SK-N-SH treated with all-trans-retinoic acid at 6 μM for 48 hours (cell line): ENCODE results near the gene PPARA.

Experiments
- ATAC-seq: fragments of 200-7000 bp; cut with Tn5 transposase; 3 replicates; pipeline ENCODE4 v1.9.1; 2020; ENCODE audit warnings: mild to moderate bottlenecking, moderate library complexity
- BACH2 ChIP-seq: fragments of 250-450 bp; sonication (Bioruptor Pico); IDR thresholded peaks from 2 replicates; pipeline ENCODE4 v1.9.0; 2021; ENCODE audit warnings: mild to moderate bottlenecking, borderline replicate concordance
- CSDC2 ChIP-seq: fragments of 250-450 bp; sonication (Bioruptor Pico); IDR thresholded peaks from 2 replicates; pipeline ENCODE4 v1.5.0; 2020; ENCODE audit warnings: mild to moderate bottlenecking, moderate library complexity
- ESRRG ChIP-seq: fragments of 250-450 bp; sonication (Bioruptor Pico); IDR thresholded peaks from 2 replicates; pipeline ENCODE4 v1.6.1; 2021; ENCODE audit warnings: mild to moderate bottlenecking
- GLIS3 ChIP-seq: fragments of 250-450 bp; sonication (Bioruptor Pico); IDR thresholded peaks from 2 replicates; pipeline ENCODE4 v1.5.0; 2020; ENCODE audit warnings: mild to moderate bottlenecking, moderate library complexity
- OSR1 ChIP-seq: fragments of 250-450 bp; sonication (Bioruptor Pico); IDR thresholded peaks from 2 replicates; pipeline ENCODE4 v1.8.0; 2022; ENCODE audit warnings: moderate library complexity, mild to moderate bottlenecking, inconsistent platforms
- PPARA ChIP-seq: fragments of 250-450 bp; sonication (Bioruptor Pico); IDR thresholded peaks from 2 replicates; pipeline ENCODE4 v1.5.0; 2020; ENCODE audit warnings: mild to moderate bottlenecking, borderline replicate concordance
- RARB ChIP-seq: fragments of 250-450 bp; sonication (Bioruptor Pico); IDR thresholded peaks from 2 replicates; pipeline ENCODE4 v1.8.0; 2021; ENCODE audit warnings: mild to moderate bottlenecking, moderate library complexity
- TCF4 ChIP-seq: fragments of 250-450 bp; sonication (Bioruptor Pico); IDR thresholded peaks from 2 replicates; pipeline ENCODE4 v1.8.0; 2021; ENCODE audit warnings: mild to moderate bottlenecking, moderate library complexity, borderline replicate concordance
- TOX ChIP-seq: fragments of 250-450 bp; sonication (Bioruptor Pico); IDR thresholded peaks from 2 replicates; pipeline ENCODE4 v1.8.0; 2021; ENCODE audit warnings: mild to moderate bottlenecking, moderate library complexity, borderline replicate concordance
- ZC3H10 ChIP-seq: fragments of 250-450 bp; sonication (Bioruptor Pico); IDR thresholded peaks from 2 replicates; pipeline ENCODE4 v1.5.1; 2021; ENCODE audit warnings: mild to moderate bottlenecking, moderate library complexity
- ZFP3 ChIP-seq: fragments of 250-450 bp; sonication (Bioruptor Pico); IDR thresholded peaks from 2 replicates; pipeline ENCODE4 v1.5.0; 2020; ENCODE audit warnings: mild to moderate bottlenecking, moderate library complexity
- ZNF565 ChIP-seq: fragments of 450-650 bp; formaldehyde crosslinking; conservative IDR thresholded peaks from 2 replicates; pipeline ENCODE4 v1.5.0; 2020; ENCODE audit warnings: low read depth, mild to moderate bottlenecking, moderate library complexity
- ZNF70 ChIP-seq: fragments of 450-650 bp; formaldehyde crosslinking; IDR thresholded peaks from 2 replicates; pipeline ENCODE4 v1.5.0; 2020; ENCODE audit warnings: mild to moderate bottlenecking, moderate library complexity
- TF ChIP-seq, protein P1 (sequence below): fragments of 250-450 bp; sonication (Bioruptor Pico); IDR thresholded peaks from 2 replicates; pipeline ENCODE4 v1.5.1; 2020; ENCODE audit warnings: low read depth, mild to moderate bottlenecking, moderate library complexity
- TF ChIP-seq, protein P2 (sequence below): fragments of 250-450 bp; sonication (Bioruptor Pico); IDR thresholded peaks from 2 replicates; pipeline ENCODE4 v1.8.0; 2021; ENCODE audit warnings: low read depth, mild to moderate bottlenecking, moderate library complexity, borderline replicate concordance
- TF ChIP-seq, protein P3 (sequence below): fragments of 250-450 bp; sonication (Bioruptor Pico); IDR thresholded peaks from 2 replicates; pipeline ENCODE4 v1.5.1; 2021; ENCODE audit warnings: mild to moderate bottlenecking, moderate library complexity
- TF ChIP-seq, protein P4 (sequence below): fragments of 250-450 bp; sonication (Bioruptor Pico); IDR thresholded peaks from 2 replicates; pipeline ENCODE4 v1.8.0; 2020; ENCODE audit warnings: mild to moderate bottlenecking, moderate library complexity, borderline replicate concordance

PPARA gene

DNA sequence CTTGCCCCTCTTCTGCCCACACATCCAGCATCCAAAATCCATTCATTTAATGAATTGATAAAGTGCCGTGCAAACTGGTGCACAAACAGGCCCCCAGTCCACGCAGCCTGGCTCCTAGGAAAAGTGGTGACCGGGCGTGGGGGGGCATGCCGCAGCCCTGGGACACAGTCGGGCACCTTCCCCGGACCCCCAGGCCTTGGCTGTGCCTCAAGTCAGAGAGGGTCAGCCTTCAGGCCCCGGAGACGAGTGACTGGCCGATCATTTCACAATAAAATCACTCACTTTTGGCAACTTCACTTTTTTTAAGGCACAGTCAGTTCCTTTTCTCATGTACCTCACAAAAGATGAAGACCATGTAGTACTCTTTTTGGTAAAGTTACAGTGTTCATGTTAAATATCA is 91.8 kb downstream of the PPARA start:
- no peak for TF ChIP-seq CSDC2 (CRISPR knock-in tag)
- TF ChIP-seq TCF4 (CRISPR knock-in tag) = no peak
- TF ChIP-seq, protein P1, sequence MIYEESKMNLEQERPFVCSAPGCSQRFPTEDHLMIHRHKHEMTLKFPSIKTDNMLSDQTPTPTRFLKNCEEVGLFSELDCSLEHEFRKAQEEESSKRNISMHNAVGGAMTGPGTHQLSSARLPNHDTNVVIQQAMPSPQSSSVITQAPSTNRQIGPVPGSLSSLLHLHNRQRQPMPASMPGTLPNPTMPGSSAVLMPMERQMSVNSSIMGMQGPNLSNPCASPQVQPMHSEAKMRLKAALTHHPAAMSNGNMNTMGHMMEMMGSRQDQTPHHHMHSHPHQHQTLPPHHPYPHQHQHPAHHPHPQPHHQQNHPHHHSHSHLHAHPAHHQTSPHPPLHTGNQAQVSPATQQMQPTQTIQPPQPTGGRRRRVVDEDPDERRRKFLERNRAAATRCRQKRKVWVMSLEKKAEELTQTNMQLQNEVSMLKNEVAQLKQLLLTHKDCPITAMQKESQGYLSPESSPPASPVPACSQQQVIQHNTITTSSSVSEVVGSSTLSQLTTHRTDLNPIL (CRISPR knock-in tag) = no peak
- TF ChIP-seq ZC3H10 (CRISPR knock-in tag) = no peak
- ATAC-seq = no peak

DNA sequence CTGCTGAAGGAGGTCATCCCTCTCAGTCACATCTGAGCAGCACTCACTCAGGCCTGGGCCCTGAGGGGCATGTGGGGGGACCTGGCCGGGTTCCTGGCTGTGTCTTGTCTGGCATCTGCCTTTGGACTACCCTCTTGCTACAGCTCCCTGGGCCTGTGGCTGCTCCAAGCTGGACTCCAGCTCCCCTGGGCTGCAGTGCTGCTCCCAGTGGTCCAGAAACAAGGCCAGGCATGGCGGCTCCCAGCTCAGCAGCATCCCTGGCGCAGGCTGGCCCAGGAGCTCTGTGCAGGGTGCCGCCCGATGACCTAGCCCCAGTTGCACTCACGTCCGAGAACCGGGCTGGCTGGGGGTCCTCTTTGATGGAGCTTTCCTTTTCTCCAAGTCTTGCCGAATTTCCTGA is 94.4 kb downstream of the PPARA start:
- TF ChIP-seq ZFP3 (CRISPR knock-in tag) (no peak), ZNF70 (CRISPR knock-in tag) (no peak), ZC3H10 (CRISPR knock-in tag) (no peak), RARB (no peak), OSR1 (CRISPR knock-in tag) (no peak), BACH2 (no peak), PPARA (CRISPR knock-in tag) (no peak), GLIS3 (no peak), TOX (CRISPR knock-in tag) (no peak)
- TF ChIP-seq, protein P2, sequence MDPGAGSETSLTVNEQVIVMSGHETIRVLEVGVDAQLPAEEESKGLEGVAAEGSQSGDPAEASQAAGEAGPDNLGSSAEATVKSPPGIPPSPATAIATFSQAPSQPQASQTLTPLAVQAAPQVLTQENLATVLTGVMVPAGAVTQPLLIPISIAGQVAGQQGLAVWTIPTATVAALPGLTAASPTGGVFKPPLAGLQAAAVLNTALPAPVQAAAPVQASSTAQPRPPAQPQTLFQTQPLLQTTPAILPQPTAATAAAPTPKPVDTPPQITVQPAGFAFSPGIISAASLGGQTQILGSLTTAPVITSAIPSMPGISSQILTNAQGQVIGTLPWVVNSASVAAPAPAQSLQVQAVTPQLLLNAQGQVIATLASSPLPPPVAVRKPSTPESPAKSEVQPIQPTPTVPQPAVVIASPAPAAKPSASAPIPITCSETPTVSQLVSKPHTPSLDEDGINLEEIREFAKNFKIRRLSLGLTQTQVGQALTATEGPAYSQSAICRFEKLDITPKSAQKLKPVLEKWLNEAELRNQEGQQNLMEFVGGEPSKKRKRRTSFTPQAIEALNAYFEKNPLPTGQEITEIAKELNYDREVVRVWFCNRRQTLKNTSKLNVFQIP (CRISPR knock-in tag) = no peak
- no peak for ATAC-seq

DNA sequence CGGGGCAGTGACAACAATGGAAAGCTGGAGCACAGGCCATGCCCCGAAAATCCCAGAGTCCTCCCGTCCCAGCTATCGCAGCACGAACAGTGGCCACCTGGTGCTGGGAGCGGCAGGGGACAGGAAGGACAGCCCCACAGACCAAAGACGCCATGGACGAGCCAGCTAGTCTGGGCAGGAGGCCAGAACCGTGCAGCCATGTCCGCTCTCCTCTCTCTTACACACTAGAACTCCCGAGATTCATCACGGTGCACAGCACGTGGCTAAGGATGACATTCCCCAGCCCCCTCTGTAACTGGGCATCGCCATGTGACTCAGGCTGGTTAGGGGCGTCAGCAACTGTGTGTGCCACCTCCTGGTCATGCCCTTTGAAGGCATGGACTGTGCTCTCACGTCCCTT is 95.2 kb downstream of the PPARA start:
- TF ChIP-seq TCF4 (CRISPR knock-in tag) = no peak
- no peak for TF ChIP-seq ZFP3 (CRISPR knock-in tag)
- no peak for TF ChIP-seq RARB
- no peak for TF ChIP-seq GLIS3
- TF ChIP-seq CSDC2 (CRISPR knock-in tag) = no peak
- no peak for TF ChIP-seq OSR1 (CRISPR knock-in tag)
- TF ChIP-seq ZC3H10 (CRISPR knock-in tag) = no peak
- TF ChIP-seq ZNF565 = no peak
- ATAC-seq = no peak

DNA sequence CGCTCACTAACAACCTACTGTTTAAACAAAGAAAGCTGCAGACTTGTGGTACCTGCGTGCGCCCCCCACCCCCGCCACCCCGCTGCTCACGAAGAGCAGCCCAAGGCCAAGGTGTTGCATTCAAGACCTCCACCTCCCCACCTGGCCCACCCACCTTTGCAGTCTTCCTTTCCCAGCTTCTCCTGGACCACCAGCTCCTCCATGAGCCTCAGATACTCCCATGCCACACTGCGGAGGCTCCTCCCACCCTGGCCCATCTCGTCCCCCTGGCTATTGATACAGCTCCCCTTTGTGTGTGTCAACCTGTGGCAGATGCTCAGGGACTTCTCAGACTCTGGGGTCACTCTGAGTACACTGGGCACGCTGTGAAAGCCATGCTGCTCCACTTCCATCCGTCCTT is 95.9 kb downstream of the PPARA start:
- TF ChIP-seq RARB = no peak
- TF ChIP-seq CSDC2 (CRISPR knock-in tag) = no peak
- TF ChIP-seq, protein P3, sequence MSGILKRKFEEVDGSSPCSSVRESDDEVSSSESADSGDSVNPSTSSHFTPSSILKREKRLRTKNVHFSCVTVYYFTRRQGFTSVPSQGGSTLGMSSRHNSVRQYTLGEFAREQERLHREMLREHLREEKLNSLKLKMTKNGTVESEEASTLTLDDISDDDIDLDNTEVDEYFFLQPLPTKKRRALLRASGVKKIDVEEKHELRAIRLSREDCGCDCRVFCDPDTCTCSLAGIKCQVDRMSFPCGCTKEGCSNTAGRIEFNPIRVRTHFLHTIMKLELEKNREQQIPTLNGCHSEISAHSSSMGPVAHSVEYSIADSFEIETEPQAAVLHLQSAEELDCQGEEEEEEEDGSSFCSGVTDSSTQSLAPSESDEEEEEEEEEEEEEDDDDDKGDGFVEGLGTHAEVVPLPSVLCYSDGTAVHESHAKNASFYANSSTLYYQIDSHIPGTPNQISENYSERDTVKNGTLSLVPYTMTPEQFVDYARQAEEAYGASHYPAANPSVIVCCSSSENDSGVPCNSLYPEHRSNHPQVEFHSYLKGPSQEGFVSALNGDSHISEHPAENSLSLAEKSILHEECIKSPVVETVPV (CRISPR knock-in tag) = no peak
- no peak for TF ChIP-seq ZC3H10 (CRISPR knock-in tag)
- no peak for TF ChIP-seq TOX (CRISPR knock-in tag)
- TF ChIP-seq TCF4 (CRISPR knock-in tag) = no peak
- TF ChIP-seq ZFP3 (CRISPR knock-in tag) = no peak
- no peak for TF ChIP-seq OSR1 (CRISPR knock-in tag)
- TF ChIP-seq ZNF565 = no peak
- TF ChIP-seq ESRRG (CRISPR knock-in tag) = no peak
- TF ChIP-seq PPARA (CRISPR knock-in tag) = no peak
- no peak for ATAC-seq

DNA sequence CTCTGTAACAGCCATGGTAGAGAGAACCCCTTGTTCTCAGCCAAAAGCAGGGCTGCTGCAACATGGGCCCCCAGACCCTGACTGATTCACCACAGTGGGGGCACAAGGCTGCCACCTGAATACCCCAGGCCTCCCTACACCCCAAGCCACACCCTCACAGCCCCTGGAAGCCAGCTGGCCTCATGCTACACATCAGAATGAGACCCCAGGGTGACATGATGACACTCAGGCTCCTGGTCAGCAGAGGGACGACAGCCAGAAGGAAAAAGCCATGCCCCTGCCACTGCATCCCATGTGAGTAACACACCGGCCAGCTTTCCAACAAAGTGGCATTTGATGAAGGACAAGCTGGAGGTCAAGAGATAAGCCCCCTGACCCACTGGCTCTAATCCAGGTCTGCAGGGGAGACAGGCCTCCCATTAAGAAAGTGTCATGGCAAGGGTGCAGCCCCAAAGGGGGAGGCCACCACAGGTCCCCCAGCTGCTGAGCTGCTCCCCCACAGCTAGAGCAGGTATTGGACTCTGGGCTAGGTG is 97.2 kb downstream of the PPARA start:
- no peak for TF ChIP-seq TCF4 (CRISPR knock-in tag)
- no peak for TF ChIP-seq ESRRG (CRISPR knock-in tag)
- TF ChIP-seq, protein P4, sequence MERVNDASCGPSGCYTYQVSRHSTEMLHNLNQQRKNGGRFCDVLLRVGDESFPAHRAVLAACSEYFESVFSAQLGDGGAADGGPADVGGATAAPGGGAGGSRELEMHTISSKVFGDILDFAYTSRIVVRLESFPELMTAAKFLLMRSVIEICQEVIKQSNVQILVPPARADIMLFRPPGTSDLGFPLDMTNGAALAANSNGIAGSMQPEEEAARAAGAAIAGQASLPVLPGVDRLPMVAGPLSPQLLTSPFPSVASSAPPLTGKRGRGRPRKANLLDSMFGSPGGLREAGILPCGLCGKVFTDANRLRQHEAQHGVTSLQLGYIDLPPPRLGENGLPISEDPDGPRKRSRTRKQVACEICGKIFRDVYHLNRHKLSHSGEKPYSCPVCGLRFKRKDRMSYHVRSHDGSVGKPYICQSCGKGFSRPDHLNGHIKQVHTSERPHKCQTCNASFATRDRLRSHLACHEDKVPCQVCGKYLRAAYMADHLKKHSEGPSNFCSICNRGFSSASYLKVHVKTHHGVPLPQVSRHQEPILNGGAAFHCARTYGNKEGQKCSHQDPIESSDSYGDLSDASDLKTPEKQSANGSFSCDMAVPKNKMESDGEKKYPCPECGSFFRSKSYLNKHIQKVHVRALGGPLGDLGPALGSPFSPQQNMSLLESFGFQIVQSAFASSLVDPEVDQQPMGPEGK (CRISPR knock-in tag) = no peak
- TF ChIP-seq, all 23 proteins: peak for 0
- ATAC-seq = no peak
